Nephron (organoid): Measurements from ENCODE around the gene PGR.

Experiments used
- H3K27ac Mint-ChIP-seq, 3 experiments: 2 replicates each; pipeline ENCODE4 v1.8.0; 2020; ENCODE audit warnings: mixed read lengths in 3 of 3, mild to moderate bottlenecking in 2 of 3, moderate library complexity in 1 of 3
- H3K27me3 Mint-ChIP-seq: 2 replicates; pipeline ENCODE4 v1.8.0; 2021; ENCODE audit warnings: low read depth, mild to moderate bottlenecking, moderate library complexity, mixed read lengths
- H3K36me3 Mint-ChIP-seq: 2 replicates; pipeline ENCODE4 v1.8.0; 2020; ENCODE audit warnings: low read depth, mixed read lengths
- H3K4me1 Mint-ChIP-seq: 2 replicates; pipeline ENCODE4 v1.8.0; 2020; ENCODE audit warnings: mixed read lengths
- H3K4me3 Mint-ChIP-seq, 3 experiments: 2 replicates each; pipeline ENCODE4 v1.8.0; 2020; ENCODE audit warnings: mild to moderate bottlenecking in 3 of 3, mixed read lengths in 3 of 3, moderate library complexity in 2 of 3
- H3K9me3 Mint-ChIP-seq: 2 replicates; pipeline ENCODE4 v1.8.0; 2020; ENCODE audit warnings: mixed read lengths
- TF ChIP-seq, protein P1 (sequence below), 3 experiments: fragments of 200-600 bp; sonication (generic); IDR thresholded peaks; one replicate each; pipeline ENCODE4 v1.5.0; 2021; ENCODE audit warnings: antibody characterized with exemption in 3 of 3; ENCODE audit not compliant: unreplicated experiment in 3 of 3

Gene PGR

DNA sequence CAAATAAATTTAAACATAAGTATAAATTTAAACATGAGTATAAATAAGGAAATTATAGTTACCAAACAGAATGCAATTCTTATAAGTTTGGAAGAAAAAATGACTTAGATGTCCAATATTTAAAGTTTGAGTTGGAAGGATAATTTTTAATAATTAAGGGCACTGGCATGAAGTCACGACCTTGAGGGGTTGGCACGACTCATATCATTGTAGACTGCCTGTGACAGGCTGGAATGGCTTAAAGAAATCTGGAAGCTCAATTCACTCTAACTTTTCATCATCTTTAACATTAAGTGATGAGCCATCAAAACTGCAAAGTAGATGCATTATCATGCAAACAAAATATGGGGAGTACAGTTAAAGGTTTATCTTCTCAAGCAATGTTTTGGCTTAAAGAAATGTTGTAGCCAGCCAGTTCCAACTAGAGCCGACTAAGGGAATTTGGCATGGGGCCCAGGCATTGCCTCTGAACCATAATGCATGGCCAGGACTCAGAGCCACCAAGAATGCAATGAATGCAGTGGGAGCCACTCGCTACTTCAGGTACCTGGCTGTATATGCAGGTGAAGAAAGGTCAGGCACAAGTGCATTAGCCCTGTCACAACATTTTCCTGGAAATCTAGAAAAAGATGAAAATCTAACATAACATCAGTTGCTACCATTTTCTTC is 33.4 kb downstream of the PGR start:
- TF ChIP-seq, protein P1, sequence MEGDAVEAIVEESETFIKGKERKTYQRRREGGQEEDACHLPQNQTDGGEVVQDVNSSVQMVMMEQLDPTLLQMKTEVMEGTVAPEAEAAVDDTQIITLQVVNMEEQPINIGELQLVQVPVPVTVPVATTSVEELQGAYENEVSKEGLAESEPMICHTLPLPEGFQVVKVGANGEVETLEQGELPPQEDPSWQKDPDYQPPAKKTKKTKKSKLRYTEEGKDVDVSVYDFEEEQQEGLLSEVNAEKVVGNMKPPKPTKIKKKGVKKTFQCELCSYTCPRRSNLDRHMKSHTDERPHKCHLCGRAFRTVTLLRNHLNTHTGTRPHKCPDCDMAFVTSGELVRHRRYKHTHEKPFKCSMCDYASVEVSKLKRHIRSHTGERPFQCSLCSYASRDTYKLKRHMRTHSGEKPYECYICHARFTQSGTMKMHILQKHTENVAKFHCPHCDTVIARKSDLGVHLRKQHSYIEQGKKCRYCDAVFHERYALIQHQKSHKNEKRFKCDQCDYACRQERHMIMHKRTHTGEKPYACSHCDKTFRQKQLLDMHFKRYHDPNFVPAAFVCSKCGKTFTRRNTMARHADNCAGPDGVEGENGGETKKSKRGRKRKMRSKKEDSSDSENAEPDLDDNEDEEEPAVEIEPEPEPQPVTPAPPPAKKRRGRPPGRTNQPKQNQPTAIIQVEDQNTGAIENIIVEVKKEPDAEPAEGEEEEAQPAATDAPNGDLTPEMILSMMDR (IDR thresholded peaks at IDR 0.05; ENCODE audit: unreplicated experiment in 3 of 3): no peak
- Mint-ChIP-seq H3K27me3 (no peaks in the 10 kb centered on the region), H3K9me3 (no peaks in the 10 kb centered on the region), H3K27ac (no peak overlapping the region), H3K4me3 (no peak overlapping the region), H3K4me1 (no peaks in the 10 kb centered on the region), H3K36me3 (no peaks in the 10 kb centered on the region)

DNA sequence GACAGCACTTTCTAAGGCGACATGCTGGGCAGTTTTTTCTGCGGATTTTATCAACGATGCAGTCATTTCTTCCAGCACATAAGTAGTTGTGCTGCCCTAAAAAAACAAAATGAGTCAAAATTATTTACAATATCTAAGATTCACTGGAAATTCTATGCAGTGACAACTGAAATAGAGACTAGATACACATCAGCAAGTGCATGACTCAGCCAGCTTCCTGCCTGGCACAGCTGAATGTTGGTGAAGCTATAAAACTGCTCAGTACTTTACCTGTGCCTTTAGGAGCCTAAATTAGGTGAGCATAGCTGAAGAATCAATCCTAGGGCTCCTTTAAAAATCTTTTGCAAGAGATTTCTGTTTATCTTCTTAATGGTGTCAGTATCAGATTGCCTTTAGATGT is 37.8 kb downstream of the PGR start:
- Mint-ChIP-seq H3K9me3 (peaks cover 3% of the 10 kb centered on the region), H3K27ac (no peak overlapping the region), H3K36me3 (no peaks in the 10 kb centered on the region), H3K27me3 (no peaks in the 10 kb centered on the region), H3K4me1 (no peaks in the 10 kb centered on the region), H3K4me3 (no peak overlapping the region)
- TF ChIP-seq, protein P1 (IDR thresholded peaks at IDR 0.05; ENCODE audit: unreplicated experiment in 3 of 3): no peak

GRCh38 chr11:101090679-101091270 is 38.8 kb downstream of the PGR start:
- Mint-ChIP-seq H3K9me3 (peaks cover 3% of the 10 kb centered on the region), H3K27me3 (no peaks in the 10 kb centered on the region), H3K36me3 (no peaks in the 10 kb centered on the region), H3K4me3 (no peak overlapping the region), H3K27ac (no peak overlapping the region), H3K4me1 (no peaks in the 10 kb centered on the region)
- TF ChIP-seq, protein P1 (IDR thresholded peaks at IDR 0.05; ENCODE audit: unreplicated experiment in 3 of 3): no peak

DNA sequence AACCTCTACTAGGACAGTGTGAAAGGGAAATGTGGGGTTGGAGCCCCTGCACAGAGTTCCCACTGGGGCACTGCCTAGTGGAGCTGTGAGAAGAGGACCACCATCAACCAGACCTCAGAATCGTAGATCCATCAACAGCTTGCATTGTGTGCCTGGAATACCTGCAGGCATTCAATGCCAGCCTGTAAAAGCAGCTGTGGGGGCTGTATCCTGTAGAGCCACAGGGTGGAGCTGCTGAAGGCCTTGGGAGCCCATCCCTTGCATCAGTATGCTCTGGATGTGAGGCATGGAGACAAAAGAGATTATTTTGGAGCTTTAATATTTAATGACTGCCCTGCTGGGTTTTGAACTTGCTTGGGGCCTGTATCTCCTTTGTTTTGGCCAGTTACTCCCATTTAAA is 46.3 kb downstream of the PGR start:
- peaks cover 29% of the 10 kb centered on the region for H3K9me3 Mint-ChIP-seq
- no peaks in the 10 kb centered on the region for H3K4me1 Mint-ChIP-seq
- H3K27ac Mint-ChIP-seq: no peak overlapping the region
- no peaks in the 10 kb centered on the region for H3K27me3 Mint-ChIP-seq
- H3K36me3 Mint-ChIP-seq: no peaks in the 10 kb centered on the region
- TF ChIP-seq, protein P1 (IDR thresholded peaks at IDR 0.05; ENCODE audit: unreplicated experiment in 3 of 3): no peak
- H3K4me3 Mint-ChIP-seq: no peak overlapping the region

- Mint-ChIP-seq H3K4me3 (no peak overlapping the region), H3K27ac (no peak overlapping the region), H3K9me3 (peaks cover 29% of the 10 kb centered on the region), H3K4me1 (no peaks in the 10 kb centered on the region), H3K27me3 (no peaks in the 10 kb centered on the region), H3K36me3 (no peaks in the 10 kb centered on the region)
- TF ChIP-seq, protein P1 (IDR thresholded peaks at IDR 0.05; ENCODE audit: unreplicated experiment in 3 of 3): no peak
Measured at GRCh38 chr11:101082813-101083212, 46.8 kb downstream of the PGR start.

DNA sequence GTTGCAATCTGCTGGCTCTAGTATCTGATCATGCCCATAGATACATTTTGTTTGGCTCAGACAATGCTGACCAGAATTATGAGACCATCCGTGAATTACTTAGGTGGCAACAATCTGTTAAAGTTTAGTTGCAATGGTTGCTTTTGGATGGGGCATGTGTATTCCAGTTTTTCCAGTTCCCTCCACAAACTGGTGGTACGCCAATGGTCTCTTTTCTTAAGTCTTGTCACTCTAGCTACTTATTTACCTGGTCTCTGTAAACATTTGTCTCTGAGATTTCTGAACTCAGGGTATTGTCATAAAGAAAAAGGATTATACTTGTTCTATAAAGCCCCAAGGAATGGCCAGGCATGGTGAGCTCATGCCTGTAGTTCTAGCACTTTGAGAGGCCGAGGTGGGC is 65.9 kb downstream of the PGR start:
- H3K9me3 Mint-ChIP-seq: no peaks in the 10 kb centered on the region
- H3K36me3 Mint-ChIP-seq: no peaks in the 10 kb centered on the region
- TF ChIP-seq, protein P1 (IDR thresholded peaks at IDR 0.05; ENCODE audit: unreplicated experiment in 3 of 3): no peak
- no peak overlapping the region for H3K4me3 Mint-ChIP-seq
- no peaks in the 10 kb centered on the region for H3K27me3 Mint-ChIP-seq
- no peak overlapping the region for H3K27ac Mint-ChIP-seq
- no peaks in the 10 kb centered on the region for H3K4me1 Mint-ChIP-seq
